OCI-LY7 (cell line): ENCODE data around the gene SYNPO2. TPM values are rescaled to one million over a fixed set of nuclear protein-coding genes. Genes with fewer than 3 reads are reported as not detected.

ENCODE experiments used
- BruUV-seq: library from RNA; stranded (reverse); fragments of 400-500 nt; replicated peaks from 2 replicates; lab custom pipeline; 2021; lab: Mats Ljungman, UMichigan
- CTCF ChIA-PET: fragments of 300-600 bp; sonication (Branson Sonifier 250); formaldehyde crosslinking; loops from one replicate; lab custom pipeline; 2022; ENCODE audit warnings: antibody characterized with exemption; ENCODE audit not compliant: unreplicated experiment; lab: Charles Lee
- POLR2A ChIA-PET: fragments of 300-600 bp; sonication (Branson Sonifier 250); formaldehyde crosslinking; loops from one replicate; lab custom pipeline; 2022; ENCODE audit warnings: antibody characterized with exemption; lab: Charles Lee
- DNase-seq: peaks from one replicate; pipeline ENCODE4 v3.0.0-alpha.2; 2015; ENCODE audit warnings: low spot score
- H2AFZ ChIP-seq: fragments of 200-600 bp; sonication (generic), shearing (Covaris generic); 2 replicates; pipeline ENCODE4 v1.6.1; 2014; ENCODE audit warnings: mild to moderate bottlenecking, antibody characterized with exemption, low read length, moderate library complexity
- H3K27ac ChIP-seq: fragments of 200-600 bp; sonication (generic); 2 replicates; pipeline ENCODE4 v1.5.1; 2014; ENCODE audit warnings: mixed run types, low read depth, mild to moderate bottlenecking, moderate library complexity, low read length, inconsistent platforms; ENCODE audit not compliant: poor library complexity, severe bottlenecking
- H3K36me3 ChIP-seq: fragments of 200-600 bp; sonication (generic); 2 replicates; pipeline ENCODE4 v1.6.1; 2014; ENCODE audit warnings: mild to moderate bottlenecking, antibody characterized with exemption, low read length, moderate library complexity, mixed read lengths; ENCODE audit not compliant: insufficient read depth
- H3K4me1 ChIP-seq: fragments of 200-600 bp; sonication (generic); 2 replicates; pipeline ENCODE4 v1.5.1; 2014; ENCODE audit warnings: mild to moderate bottlenecking, low read length; ENCODE audit not compliant: insufficient read depth, poor library complexity, severe bottlenecking
- H3K4me2 ChIP-seq: fragments of 200-600 bp; sonication (generic); 2 replicates; pipeline ENCODE4 v1.6.1; 2014; ENCODE audit warnings: mild to moderate bottlenecking, low read length
- H3K4me3 ChIP-seq: fragments of 200-600 bp; sonication (generic); 2 replicates; pipeline ENCODE4 v1.5.1; 2014; ENCODE audit warnings: mild to moderate bottlenecking, low read depth, low read length; ENCODE audit not compliant: poor library complexity, severe bottlenecking
- H3K79me2 ChIP-seq: fragments of 200-600 bp; sonication (generic); 2 replicates; pipeline ENCODE4 v1.6.1; 2016; ENCODE audit warnings: low read depth, mild to moderate bottlenecking, low read length, moderate library complexity, mixed read lengths; ENCODE audit not compliant: insufficient read depth
- H3K9me2 ChIP-seq: fragments of 200-600 bp; sonication (generic); 2 replicates; pipeline ENCODE4 v1.6.1; 2016; ENCODE audit warnings: mild to moderate bottlenecking, low read length, mixed read lengths; ENCODE audit not compliant: insufficient read depth
- H3K9me3 ChIP-seq: fragments of 200-600 bp; sonication (generic); 2 replicates; pipeline ENCODE4 v1.6.1; 2014; ENCODE audit warnings: mild to moderate bottlenecking, mixed run types, low read length, mixed read lengths
- H4K20me1 ChIP-seq: fragments of 200-600 bp; sonication (generic); 2 replicates; pipeline ENCODE4 v1.6.1; 2014; ENCODE audit warnings: mild to moderate bottlenecking, antibody characterized with exemption, low read length, moderate library complexity, mixed read lengths; ENCODE audit not compliant: insufficient read depth
- EZH2phosphoT487 ChIP-seq: fragments of 200-600 bp; sonication (generic); IDR thresholded peaks from 2 replicates; pipeline ENCODE4 v1.6.1; 2018; ENCODE audit warnings: low read depth, borderline replicate concordance, mild to moderate bottlenecking, mixed run types, antibody characterized with exemption, low read length, moderate library complexity, mixed read lengths
- intact Hi-C: fragments of 100-400 bp; cut with micrococcal nuclease; formaldehyde crosslinking; loops from one replicate; pipeline ENCODE4 v1.10.0; 2022; ENCODE audit not compliant: unreplicated experiment
- total RNA-seq, 2 experiments: library from RNA; depleted of rRNA in 1 of 2; stranded (reverse); fragments of >200 nt in 1 of 2; shearing (Covaris generic) in 1 of 2; gene quantifications; 2 replicates each; pipeline ENCODE4 v1.2.3, GENCODE V29; 2014 to 2022
- TF ChIP-seq, protein P1 (sequence below): fragments of 200-600 bp; sonication (generic); conservative IDR thresholded peaks from 2 replicates; pipeline ENCODE4 v1.5.1; 2014; ENCODE audit warnings: mild to moderate bottlenecking, antibody characterized with exemption, low read length, moderate library complexity, mixed read lengths

The SYNPO2 gene
- total RNA-seq, 2 experiments from 2014 or later = 0.11 to 0.19 TPM

DNA sequence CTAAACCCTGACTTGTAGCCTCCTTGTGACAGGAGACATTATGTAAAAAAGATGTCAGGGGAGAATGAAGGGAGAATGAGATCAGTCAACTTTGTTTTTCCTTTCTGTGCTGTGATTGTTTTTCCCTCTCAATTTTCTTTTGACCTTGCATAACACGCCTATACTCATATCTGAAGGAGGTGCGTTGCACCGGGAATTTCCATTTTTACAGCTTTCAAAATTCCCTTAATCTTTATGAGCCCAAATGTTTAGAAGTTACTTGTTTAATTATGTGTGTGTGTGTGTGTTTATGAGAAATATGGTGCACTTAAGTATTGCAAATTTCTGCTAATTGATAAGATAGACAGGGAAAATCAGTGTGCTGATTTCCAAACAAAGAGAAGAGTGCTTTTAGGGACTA is 21.6 kb downstream of the SYNPO2 start:
- DNase-seq = no peak
- ChIA-PET CTCF (no interaction called here), POLR2A (no interaction called here)
- no peaks in the 10 kb centered on the region for H3K4me1 ChIP-seq
- no peak overlapping the region for H3K4me3 ChIP-seq
- TF ChIP-seq, protein P1, sequence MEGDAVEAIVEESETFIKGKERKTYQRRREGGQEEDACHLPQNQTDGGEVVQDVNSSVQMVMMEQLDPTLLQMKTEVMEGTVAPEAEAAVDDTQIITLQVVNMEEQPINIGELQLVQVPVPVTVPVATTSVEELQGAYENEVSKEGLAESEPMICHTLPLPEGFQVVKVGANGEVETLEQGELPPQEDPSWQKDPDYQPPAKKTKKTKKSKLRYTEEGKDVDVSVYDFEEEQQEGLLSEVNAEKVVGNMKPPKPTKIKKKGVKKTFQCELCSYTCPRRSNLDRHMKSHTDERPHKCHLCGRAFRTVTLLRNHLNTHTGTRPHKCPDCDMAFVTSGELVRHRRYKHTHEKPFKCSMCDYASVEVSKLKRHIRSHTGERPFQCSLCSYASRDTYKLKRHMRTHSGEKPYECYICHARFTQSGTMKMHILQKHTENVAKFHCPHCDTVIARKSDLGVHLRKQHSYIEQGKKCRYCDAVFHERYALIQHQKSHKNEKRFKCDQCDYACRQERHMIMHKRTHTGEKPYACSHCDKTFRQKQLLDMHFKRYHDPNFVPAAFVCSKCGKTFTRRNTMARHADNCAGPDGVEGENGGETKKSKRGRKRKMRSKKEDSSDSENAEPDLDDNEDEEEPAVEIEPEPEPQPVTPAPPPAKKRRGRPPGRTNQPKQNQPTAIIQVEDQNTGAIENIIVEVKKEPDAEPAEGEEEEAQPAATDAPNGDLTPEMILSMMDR = no peak
- TF ChIP-seq EZH2phosphoT487 = no peak
- no TSS peak for BruUV-seq
- no peaks in the 10 kb centered on the region for H3K9me3 ChIP-seq
- no peaks in the 10 kb centered on the region for H4K20me1 ChIP-seq
- H3K9me2 ChIP-seq = no peaks in the 10 kb centered on the region
- no peak overlapping the region for H3K4me2 ChIP-seq
- H3K79me2 ChIP-seq = no peaks in the 10 kb centered on the region
- H3K36me3 ChIP-seq = no peaks in the 10 kb centered on the region
- intact Hi-C loops = no loop called here
- no peak overlapping the region for H3K27ac ChIP-seq
- H2AFZ ChIP-seq = no peak overlapping the region

DNA sequence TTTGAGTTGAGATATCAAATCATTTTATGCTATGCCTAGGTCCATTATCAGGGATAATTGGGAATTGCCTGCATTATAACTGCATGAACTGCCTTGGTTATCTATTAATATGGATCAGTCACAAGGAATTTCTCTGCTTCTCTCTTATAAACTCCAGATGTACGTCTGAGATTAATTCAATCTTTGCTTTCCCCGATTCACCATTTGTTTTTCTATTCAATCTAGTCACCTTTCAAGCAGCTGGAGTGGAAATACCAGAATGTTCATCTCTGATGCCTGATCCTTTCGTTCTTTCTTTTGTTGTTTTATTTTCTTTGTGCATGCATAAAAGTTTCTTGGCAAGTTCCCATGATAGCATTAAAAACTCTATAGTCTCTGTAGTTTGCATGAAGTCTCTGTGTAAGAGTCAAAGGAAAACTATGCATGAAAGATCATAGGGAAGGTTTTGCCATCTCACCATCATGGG is 22.6 kb downstream of the SYNPO2 start:
- Histone ChIP-seq H3K4me1 (no peaks in the 10 kb centered on the region), H3K4me2 (no peak overlapping the region), H3K9me3 (no peaks in the 10 kb centered on the region), H3K4me3 (no peak overlapping the region), H2AFZ (no peak overlapping the region), H3K27ac (no peak overlapping the region), H4K20me1 (no peaks in the 10 kb centered on the region), H3K79me2 (no peaks in the 10 kb centered on the region), H3K36me3 (no peaks in the 10 kb centered on the region), H3K9me2 (no peaks in the 10 kb centered on the region)
- CTCF ChIA-PET = no interaction called here
- BruUV-seq = no TSS peak
- intact Hi-C loops = no loop called here
- TF ChIP-seq, protein P1 = no peak
- TF ChIP-seq EZH2phosphoT487 = no peak
- no peak for DNase-seq
- POLR2A ChIA-PET = interaction anchor here (1.1 kb wide), 1 partner anchor 46 kb away, joined by 3 read pairs; no protein-coding TSS in a partner anchor

DNA sequence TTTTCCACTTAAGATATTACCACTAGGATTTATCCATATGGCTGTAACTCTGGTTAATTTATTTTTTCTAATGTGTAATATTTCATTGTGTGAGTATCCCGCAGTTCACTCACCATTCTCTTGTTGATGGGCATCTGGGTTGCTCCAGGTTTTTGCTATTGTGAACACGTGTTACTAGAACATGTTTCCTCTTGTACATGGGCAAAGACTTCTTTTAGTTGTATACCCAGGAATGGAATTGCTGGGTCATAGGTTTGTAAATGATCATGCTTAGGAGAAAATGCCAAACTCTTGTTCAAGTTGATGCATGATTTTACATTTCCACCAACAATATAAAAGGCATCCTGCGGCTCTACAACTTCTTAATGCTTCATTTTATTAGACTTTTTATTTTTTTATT is 26.8 kb downstream of the SYNPO2 start:
- POLR2A ChIA-PET = interaction anchor here (0.7 kb wide), 1 partner anchor 22 kb away, joined by 4 read pairs; no protein-coding TSS in a partner anchor
- H3K4me3 ChIP-seq = no peak overlapping the region
- no peaks in the 10 kb centered on the region for H3K79me2 ChIP-seq
- no peaks in the 10 kb centered on the region for H3K9me3 ChIP-seq
- no peaks in the 10 kb centered on the region for H3K36me3 ChIP-seq
- TF ChIP-seq, protein P1 = no peak
- no peak for TF ChIP-seq EZH2phosphoT487
- H2AFZ ChIP-seq = no peak overlapping the region
- H3K4me1 ChIP-seq = no peaks in the 10 kb centered on the region
- CTCF ChIA-PET = no interaction called here
- H3K4me2 ChIP-seq = no peak overlapping the region
- H3K9me2 ChIP-seq = no peaks in the 10 kb centered on the region
- DNase-seq = no peak
- H3K27ac ChIP-seq = no peak overlapping the region
- no peaks in the 10 kb centered on the region for H4K20me1 ChIP-seq
- intact Hi-C loops = no loop called here
- no TSS peak for BruUV-seq
